HG03460 (cell line): ENCODE measurements around the gene LONRF2.
"Not testable (repeated sequence)": the region's sequence is repeated elsewhere in the genome, so short reads cannot be mapped to it uniquely, and the experiment has no call there.

Experiments
- ATAC-seq: cut with Tn5 transposase; IDR thresholded peaks from one replicate; pipeline ENCODE4 v1.9.1; 2021; ENCODE audit not compliant: unreplicated experiment

LONRF2 gene

GRCh38 chr2:100256416-100256815, 65.9 kb downstream of the LONRF2 start:
- ATAC-seq: no peak

DNA sequence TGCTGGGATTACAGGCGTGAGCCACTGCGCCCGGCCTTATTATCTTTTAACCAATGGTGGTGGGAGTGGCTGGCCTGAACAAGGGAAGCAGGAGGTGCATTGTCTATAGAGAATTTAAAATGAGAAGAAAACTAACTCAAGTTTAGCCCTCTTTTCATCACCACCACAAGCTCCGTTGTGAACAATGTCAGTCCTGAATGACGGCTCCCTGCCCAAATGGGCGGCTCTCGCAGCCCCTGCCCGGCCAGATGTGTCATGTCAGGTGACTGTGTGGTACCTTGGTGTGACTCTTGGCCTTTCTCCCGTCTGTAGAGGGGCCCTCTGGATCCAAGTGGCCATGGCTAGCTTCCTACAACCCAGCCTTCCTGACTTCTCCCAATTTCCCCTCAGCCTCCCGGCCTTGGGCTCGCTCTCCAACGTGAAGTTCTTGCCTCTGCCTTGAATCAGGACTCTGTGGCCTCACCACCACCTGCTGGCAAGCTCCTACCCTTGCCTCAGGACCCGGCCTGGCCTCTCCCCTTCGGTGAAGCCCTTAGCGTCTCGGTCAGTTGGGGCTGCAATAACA, 67.6 kb downstream of the LONRF2 start:
- no peak for ATAC-seq

GRCh38 chr2:100253786-100254185, 68.5 kb downstream of the LONRF2 start:
- no peak for ATAC-seq

GRCh38 chr2:100252811-100253698, 69.2 kb downstream of the LONRF2 start:
- no peak for ATAC-seq

GRCh38 chr2:100250645-100251044, 71.7 kb downstream of the LONRF2 start:
- no peak for ATAC-seq

- no peak for ATAC-seq
These were observed 73.3 kb downstream of the LONRF2 start for GRCh38 chr2:100248971-100249370.

GRCh38 chr2:100248556-100248955, 73.7 kb downstream of the LONRF2 start:
- ATAC-seq: not testable (repeated sequence)

GRCh38 chr2:100248044-100248330, 74.3 kb downstream of the LONRF2 start:
- peak; percentile 34 for ATAC-seq

- ATAC-seq: peak; percentile 84
These were observed 74.9 kb downstream of the LONRF2 start for GRCh38 chr2:100247256-100248043.

GRCh38 chr2:100246163-100247145, 75.8 kb downstream of the LONRF2 start:
- no peak for ATAC-seq

GRCh38 chr2:100245681-100246080, 76.6 kb downstream of the LONRF2 start:
- no peak for ATAC-seq

DNA sequence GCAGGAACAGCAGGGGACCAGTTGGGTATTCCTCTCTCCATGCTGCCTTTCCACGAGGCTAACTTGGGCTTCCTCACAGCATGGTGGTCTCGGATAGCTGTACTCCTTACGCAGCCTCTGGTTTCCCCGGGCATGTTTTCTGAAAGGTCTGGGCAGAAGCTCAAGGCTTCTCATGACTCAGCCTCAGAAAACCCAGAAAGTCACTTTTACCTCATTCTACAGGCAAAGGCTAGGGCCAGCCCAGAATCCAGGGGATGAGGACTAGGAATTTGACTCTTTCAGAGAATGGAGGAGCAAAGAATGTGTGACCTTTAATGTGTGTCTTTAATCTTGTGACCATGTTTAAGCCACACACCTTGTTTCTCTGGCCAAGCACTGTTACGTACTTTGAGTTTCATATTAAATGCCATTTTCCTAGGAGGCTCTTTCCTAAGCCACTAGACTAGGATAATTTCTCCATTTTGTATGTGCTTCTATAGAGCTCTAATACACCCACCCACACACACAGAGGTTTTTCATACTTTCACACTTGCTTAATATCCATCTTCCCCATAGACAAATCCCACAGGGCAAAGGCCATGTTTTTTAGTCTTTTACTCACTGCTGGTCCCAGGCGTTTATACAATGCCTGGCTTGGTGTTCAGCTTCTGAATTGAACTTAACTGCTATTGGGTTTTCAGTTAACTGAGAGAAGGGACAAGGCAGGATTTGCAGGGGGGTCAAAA, 77.3 kb downstream of the LONRF2 start:
- ATAC-seq: no peak

DNA sequence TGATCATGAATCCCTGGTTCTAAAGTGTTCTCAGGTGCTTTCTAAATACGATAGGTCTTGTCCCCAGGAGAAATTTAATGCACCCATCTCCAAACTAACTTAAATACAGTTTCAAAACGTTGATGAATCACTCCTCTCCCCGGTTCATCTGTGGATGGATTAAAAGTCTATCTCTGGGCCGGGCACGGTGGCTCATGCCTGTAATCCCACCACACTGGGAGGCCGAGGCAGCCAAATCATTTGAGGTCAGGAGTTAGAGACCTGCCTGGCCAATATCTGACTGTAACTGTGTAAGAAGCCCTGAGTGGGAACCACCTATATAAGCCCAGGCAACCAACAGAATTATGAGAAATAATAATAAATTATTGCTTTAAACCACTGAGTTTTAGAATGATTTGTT, 78.7 kb downstream of the LONRF2 start:
- no peak for ATAC-seq

- no peak for ATAC-seq
These were observed 79.2 kb downstream of the LONRF2 start for GRCh38 chr2:100242891-100243619.

DNA sequence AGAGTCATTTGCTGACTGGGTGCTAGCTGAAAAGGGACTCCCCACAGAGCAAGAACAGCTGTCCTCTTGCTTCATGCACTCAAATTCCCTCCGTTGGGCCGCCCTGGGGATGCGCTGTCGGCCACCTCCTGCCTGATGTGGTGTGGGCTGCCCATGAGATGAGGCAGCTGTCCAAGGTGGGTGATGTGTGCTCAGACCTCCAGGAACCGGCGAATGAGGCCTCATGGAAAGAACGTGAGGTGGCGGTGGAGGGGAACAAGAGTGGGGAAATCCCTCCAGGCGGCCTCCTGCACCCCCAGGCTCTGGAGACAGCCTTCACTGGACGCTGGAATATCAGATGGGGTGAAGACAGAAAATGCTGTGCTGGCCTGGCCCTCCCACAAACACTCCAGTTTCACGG, 79.8 kb downstream of the LONRF2 start:
- no peak for ATAC-seq

- ATAC-seq: no peak
These were observed 81.1 kb downstream of the LONRF2 start for GRCh38 chr2:100241236-100241635.

DNA sequence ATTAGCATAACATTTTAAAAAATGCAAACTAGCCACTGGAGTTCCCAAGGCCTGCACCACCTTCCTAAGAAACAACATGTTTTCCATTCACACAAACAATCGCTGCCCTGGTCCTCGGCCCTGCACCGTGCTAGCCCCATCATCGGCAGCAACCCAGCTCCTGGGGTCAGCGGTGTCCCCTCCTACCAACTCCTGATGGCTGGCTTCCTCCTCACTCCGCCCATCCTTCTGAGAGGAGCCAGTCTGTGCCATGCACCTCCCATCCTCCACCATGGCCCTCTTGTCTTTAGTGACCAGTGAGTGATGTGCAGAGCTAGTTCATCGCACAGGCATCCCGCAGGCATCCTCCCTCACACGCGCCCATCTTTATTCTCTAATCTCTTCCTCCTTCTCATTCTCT, 81.9 kb downstream of the LONRF2 start:
- no peak for ATAC-seq

DNA sequence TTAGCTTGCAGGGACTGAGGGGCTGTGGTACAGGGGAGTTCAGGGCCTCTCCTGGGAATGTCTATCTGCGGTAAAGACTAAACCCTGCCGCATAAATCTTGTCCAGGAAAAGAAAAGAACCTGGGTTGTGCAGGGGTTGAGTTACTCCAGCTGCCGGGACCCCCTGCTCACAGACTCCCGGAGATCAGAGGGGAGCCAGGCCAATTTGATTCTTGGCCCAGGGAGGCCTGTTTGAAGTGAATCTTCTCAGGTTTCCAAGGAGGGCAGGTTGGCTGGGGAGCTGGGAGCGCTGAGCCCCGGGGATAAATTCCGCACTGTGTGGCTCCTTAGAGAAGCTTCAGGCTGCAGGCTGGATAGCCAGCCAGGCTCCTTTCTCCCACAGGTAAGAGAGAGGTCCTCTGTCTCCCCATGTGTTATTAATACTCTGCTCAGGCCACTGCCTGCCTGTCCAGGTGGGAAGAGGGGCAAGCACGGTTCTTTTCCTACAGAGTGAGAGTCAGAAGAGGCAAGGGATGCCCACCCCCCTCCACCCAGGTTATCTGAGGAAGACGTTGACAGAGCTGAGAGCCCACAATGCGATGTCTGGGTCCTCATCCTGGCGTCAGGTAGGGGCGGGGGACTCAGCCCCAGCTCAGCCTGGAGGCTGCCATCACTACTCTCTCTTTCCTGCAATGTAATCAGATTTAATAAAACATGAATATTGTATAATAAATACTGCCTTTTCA, 82.7 kb downstream of the LONRF2 start:
- ATAC-seq: no peak

DNA sequence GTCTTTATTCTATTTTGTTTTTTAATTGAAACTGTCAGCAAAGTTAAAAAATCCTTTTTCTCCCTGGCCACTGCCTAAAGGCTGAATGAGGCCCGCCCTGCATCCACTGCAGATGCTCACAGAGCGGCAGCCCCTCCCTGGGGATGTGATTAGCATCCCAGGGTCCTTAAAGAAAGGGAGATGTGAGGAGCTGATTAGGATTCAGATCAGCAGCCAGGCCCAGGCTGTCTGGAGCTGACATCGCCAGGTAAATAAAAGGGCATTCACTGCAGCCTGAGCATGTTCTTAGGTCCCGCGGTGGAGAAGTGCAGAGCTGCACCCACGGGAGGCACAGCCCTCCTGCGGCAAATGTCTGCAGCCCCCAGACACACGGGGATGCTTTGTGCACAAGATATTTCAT, 83.8 kb downstream of the LONRF2 start:
- ATAC-seq: no peak
